ENCODE measurements around the gene TMEM43. TPM values are rescaled to one million over a fixed set of nuclear protein-coding genes. Genes with fewer than 3 reads are reported as not detected.
"Not testable (repeated sequence)": the region's sequence is repeated elsewhere in the genome, so short reads cannot be mapped to it uniquely, and the experiment has no call there.

TMEM43 gene, protein sequence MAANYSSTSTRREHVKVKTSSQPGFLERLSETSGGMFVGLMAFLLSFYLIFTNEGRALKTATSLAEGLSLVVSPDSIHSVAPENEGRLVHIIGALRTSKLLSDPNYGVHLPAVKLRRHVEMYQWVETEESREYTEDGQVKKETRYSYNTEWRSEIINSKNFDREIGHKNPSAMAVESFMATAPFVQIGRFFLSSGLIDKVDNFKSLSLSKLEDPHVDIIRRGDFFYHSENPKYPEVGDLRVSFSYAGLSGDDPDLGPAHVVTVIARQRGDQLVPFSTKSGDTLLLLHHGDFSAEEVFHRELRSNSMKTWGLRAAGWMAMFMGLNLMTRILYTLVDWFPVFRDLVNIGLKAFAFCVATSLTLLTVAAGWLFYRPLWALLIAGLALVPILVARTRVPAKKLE
- total RNA-seq = 38.0 TPM in 2 replicates

- intact Hi-C loops (cut with micrococcal nuclease) = loop anchor here (1.0 to 10.0 kb wide), 10 partner anchors 20 to 1082 kb away; partner anchors contain the start of genes CAPN7, CCDC174, HDAC11 and LSM3
These were observed at the start of gene TMEM43, which contains the start of gene CHCHD4 for GRCh38 chr3:14124615-14125192. Gene TMEM43, plus strand, starts transcription at chr3:14125052. Its CDS starts 142 bp downstream, at chr3:14125194. Gene CHCHD4, minus strand, starts transcription at chr3:14124870. Its CDS starts 194 bp downstream, at chr3:14124676.

GRCh38 chr3:14075233-14075632, 49.6 kb upstream of the TMEM43 start:
- intact Hi-C loops (cut with micrococcal nuclease) = not testable (repeated sequence)

DNA sequence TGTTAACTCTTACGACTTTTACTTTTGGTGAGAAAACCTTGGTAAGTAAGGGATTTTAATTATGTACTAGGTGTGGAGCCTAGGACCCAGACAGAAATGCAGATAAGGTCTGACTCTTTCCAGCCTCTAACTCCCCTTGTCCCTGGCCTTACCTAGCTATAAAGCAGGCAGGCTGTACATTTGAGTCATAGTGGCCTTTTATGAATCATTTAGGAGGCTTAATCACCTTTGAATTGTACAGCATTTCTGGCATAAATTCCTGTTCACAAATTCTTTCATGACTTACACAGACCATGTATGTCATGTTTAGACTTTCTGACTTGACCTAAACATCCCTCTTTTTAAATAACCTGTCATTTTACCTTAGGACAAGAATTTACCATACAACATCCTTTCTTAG, 47.5 kb upstream of the TMEM43 start:
- intact Hi-C loops (cut with micrococcal nuclease) = no loop called here

DNA sequence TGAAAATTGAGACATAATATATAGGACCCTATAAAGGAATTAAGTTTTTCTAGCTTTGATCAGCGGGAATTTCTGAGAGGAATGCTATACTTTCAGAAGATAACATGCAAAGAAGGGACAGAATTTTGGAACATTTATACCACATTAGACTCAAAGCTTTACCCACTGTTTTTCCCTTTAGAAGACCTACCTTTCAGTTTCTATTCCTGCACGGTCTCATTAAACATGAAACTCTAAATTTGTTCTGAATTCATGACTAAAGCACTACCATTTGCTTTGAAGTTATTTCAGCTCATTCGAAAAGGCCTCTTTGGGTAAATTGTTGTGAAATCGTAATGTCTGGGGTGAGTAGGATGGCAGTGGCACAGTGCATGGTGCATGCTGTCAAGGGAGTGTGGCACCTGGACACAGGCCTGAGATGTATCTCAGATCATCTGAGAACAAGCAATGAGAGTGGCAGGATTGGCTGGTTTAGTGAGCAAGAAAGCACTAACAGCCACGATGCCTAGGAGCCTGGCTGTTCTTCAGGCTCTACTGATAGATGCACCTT, 42.7 kb upstream of the TMEM43 start:
- intact Hi-C loops (cut with micrococcal nuclease) = no loop called here

GRCh38 chr3:14087461-14087860, 37.4 kb upstream of the TMEM43 start:
- intact Hi-C loops (cut with micrococcal nuclease) = not testable (repeated sequence)

DNA sequence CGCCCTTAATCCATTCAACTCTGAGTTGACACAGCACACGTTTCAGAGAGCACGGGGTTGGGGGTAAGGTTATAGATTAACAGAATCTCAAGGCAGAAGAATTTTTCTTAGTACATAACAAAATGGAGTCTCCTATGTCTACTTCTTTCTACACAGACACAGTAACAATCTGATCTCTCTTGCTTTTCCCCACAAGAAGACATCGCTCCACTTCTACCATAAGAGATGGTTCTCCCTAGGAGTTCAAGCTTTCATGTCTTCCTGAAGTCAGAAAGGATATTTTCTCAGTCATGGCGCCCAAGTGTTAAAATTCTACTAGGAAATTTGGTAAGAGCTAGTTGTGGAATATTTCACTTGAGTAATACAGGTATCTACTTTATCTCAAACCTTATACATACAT, 32.9 kb upstream of the TMEM43 start:
- intact Hi-C loops (cut with micrococcal nuclease) = not testable (repeated sequence)

GRCh38 chr3:14092464-14092863, 32.4 kb upstream of the TMEM43 start:
- intact Hi-C loops (cut with micrococcal nuclease) = no loop called here

- intact Hi-C loops (cut with micrococcal nuclease) = no loop called here
These were observed 31.0 kb upstream of the TMEM43 start for GRCh38 chr3:14093831-14094230.

DNA sequence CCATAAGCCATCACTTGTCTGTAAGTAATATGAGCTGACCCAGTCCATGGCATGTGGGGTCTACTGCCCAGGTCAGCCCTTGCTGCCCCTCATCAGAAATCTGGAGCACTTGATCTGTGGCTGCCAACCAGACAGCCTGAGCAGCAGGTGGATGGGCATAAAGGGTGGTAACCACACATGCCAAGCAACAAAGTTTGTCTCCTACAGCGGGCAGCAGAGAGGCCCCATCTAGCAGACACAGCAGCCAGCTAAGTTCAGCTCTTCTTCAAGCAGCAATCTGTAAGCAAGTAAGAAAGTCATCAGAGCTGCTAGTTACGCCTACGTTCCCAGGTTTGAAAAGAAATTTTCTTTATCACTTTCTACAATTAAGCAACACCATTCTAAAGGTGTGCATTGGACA, 28.1 kb upstream of the TMEM43 start:
- intact Hi-C loops (cut with micrococcal nuclease) = no loop called here

DNA sequence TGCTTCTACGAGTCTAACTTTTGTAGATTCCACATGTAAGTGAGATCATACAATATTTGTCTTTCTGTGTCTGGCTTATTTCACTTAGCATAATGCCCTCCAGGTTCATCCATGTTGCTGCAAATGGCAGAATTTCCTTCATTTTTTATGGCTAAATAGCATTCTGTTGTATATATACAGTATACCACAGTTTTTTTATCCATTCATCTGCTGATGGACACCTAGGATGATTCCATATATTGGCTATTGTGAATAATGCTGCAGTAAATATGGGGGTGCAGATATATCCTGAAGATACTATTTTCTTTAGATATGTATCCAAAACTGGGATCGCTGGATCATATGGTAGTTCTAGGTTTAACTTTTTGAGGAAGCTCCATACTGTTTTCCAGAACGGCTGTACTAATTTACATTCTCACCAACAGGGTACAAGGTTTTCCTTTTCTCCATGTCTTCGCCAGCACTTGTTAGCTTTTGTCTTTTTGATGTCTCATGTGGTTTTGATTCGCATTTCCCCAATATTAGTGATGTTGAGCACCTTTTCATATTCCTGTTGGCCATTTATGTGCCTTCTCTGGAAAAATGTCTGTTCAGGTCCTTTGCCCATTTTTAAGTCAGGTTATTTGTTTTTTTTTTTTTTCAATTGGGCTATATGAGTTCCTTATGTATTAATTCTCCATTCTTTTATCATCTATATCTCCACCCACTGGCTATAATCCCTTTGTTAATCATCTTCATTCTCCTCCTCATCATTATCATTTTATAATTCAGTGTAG, 27.0 kb upstream of the TMEM43 start:
- intact Hi-C loops (cut with micrococcal nuclease) = no loop called here

- intact Hi-C loops (cut with micrococcal nuclease) = not testable (repeated sequence)
These were observed 15.0 kb upstream of the TMEM43 start for GRCh38 chr3:14109821-14110220.

DNA sequence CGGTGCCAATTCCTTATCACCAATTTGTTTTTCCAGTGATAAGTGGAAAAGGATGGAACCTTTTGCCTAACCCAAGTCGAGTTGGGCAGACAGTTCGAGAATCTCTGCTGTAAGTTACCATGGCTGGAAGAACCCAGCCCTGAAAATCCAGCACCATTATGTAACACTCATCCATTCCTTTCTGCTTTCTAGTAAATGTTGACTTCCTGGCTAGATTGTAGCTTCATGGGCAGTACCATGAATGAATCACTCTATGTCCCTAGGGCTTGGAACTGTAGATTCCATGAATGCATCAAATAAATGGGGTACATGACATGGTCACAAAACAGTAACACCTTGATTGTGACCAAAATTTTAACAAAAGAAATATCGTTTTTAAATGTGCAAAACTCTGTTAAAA, 14.2 kb upstream of the TMEM43 start:
- intact Hi-C loops (cut with micrococcal nuclease) = no loop called here

DNA sequence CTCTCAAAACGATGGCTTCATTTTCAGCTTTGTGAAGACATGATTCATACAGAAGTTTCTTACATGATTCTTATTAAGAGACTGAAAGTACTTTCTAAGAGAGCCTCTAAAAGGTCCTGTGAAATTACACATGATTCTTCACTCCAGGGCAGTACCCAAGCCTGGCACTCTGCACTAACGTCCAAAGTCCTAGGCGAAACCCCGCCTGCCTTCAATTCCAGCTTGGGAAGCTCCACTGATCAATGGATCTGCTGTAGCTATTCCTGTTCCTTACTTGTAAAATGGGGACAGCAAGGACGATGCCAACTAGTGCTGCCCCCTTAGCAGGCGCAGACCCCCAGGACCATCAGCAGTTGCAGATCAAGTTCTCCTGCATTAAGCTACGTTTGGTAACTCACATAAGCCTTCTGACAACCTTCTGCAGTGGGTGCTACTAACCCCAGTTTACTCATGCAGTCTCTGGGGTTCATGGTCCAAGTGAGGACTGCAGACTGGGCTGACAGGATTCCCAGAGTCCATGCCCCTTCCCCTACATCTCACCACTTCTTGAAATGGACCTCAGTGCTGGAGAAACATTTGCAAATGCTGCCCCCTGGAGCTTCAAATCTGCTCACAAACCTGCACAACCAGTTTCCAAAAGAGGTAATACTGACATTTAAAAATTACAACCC, 10.8 kb upstream of the TMEM43 start:
- intact Hi-C loops (cut with micrococcal nuclease) = no loop called here

DNA sequence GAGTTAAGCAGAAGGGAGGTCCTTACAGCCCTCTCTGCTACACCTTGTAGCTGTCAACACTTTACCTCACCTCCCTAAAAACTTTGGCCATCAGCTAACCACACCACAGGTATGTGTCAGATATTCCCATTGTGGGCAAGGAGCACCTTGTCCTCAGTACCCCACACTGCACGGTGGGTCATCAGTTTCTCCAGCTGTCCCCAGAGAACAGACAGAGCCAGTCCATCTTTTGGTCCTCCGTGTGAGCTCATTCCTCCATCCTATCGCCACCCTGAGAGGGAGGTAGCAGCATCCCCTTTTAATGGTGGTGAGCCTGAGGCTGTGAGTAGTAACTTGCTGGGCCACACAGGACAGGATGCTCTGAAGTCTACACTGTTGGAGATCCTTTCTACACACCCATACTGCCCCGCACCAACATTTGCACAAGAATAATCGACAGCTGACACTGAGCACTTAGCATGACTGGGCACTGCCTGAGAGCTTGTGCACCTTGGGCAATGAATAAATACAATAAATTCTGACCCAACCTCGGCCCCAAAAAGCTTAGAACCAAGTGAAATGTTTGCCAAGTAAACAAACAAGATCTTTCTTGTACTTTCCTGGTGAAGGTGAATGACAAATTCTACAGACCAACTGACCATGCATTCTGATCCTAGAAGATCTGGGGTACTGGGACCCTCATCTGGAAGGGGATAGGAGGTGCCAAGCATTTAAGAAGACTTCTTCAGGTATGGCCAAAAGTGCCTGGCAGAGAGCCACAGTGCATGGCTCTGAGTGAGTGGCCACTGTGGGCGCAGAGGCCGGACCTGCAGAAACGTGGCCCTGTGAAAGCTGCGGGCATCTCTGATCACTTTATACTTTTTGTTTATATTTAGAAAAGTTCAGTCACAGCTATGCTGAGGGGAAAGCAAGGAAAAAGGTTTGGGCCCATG, 7.1 kb upstream of the TMEM43 start:
- intact Hi-C loops (cut with micrococcal nuclease) = no loop called here

DNA sequence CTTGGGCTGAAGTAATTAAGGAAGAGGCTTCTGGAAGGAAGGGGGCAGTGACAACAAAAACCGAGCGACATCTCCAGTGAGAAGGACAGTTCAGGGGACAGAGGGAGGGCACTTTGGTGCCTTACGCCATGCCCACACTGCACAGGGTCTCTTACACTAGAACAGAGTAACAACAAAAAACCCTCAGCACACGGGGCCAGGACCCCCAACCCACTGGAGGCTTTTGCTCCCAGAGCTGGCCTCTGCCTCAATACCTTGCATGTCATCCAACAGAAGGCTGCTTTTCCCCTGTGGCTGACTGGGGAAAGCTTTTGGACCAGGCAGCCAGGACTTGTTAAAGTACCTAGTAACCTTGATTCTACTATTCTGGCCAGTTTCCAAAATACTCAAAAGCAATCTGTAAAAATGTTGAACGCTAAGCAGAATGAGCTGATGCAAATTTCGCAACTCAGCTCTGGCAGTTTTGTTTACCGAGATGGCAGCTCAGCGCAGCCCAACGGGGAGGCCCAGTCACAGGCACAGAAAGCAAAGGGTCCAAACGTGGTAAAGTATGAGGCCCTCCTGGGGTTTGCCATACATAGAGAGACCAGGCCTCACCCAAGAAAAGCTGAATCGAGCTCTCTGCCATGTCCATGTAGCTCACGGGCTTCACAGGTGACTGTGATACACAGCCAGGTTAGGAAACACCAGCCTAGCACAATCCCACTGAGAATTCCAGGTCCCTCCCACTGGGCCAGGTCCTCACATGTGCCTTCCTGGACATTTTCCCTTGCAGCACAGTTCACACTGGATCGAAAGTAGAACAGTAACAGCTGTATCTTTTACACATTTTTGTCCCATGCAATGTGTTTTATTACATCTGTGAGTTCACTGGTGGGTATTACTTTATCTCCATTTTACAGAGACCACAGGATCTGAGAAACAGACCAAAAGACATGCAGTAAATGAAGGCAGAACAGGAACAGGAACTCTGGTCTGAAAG, 6.2 kb upstream of the TMEM43 start:
- intact Hi-C loops (cut with micrococcal nuclease) = no loop called here

DNA sequence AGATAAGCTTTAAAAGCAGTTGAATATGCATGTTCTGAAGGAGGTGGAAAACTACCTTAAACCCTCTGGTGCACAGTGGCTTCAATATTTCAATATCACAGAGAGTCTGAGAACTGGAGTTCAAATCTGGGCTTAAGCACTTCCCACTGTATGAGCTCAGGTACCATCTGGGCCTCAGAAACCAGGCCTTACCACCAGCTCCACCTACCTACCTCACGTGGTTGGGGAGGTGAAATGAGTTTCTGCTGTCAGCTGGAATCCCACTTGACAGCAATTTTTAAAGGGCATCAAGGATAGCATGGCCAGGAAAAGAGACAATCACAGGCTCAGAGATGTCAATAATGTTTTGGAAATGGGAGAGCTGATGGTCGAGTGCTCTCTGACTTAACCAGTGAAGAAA, 5.2 kb upstream of the TMEM43 start:
- intact Hi-C loops (cut with micrococcal nuclease) = loop anchor here (10.0 kb wide), 1 partner anchor 465 kb away; no protein-coding TSS in a partner anchor

DNA sequence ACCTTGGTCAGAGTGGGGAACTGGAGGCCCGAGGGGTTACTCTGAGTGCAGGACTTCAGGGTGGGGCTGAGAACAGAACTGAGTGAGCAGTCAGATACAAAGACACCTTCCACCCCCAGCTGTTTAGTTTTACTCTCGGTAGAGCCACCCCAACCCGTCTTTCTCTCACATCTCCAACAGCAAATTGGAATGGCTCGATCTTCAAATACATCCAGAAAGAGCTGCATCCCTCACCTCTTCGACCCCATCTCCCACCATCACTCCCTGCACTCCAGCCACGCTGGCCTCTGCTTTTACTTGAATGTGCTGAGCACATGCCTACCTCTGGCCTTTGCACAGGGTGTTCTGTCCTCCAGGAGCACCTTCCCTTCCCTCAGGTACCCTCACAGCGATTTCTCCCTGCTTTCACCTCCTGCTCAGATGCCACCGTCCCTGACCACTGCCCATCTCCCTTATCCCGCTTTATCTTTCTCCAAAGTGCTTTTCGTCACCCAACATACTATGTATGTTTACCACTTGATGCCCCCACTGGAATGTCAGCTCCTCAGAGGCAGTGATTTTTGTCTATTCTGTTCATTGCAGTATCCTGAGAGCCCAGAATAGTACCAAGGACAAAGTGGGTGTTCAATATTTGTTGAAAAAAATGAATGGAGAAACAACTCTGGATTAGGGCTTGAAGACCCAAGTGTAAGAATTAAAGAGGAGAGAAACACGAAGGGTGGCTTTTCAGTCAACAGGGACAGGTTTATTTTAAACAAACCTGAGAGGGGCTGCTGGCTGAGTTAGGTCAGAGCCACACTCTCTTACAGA, 4.5 kb upstream of the TMEM43 start:
- intact Hi-C loops (cut with micrococcal nuclease) = loop anchor here (10.0 kb wide), 1 partner anchor 466 kb away; no protein-coding TSS in a partner anchor
